IPS-18a (cell line): ENCODE data around the gene DLK1.

Experiments used
- H3K27ac ChIP-seq: one replicate; pipeline ENCODE4 v1.5.1; 2013; ENCODE audit warnings: low read length
- H3K27me3 ChIP-seq: one replicate; pipeline ENCODE4 v1.6.1; 2013; ENCODE audit warnings: mild to moderate bottlenecking, low read length; ENCODE audit not compliant: control insufficient read depth, insufficient read depth
- H3K36me3 ChIP-seq: one replicate; pipeline ENCODE4 v1.6.1; 2013; ENCODE audit warnings: low read depth, low read length; ENCODE audit not compliant: control insufficient read depth
- H3K4me1 ChIP-seq: one replicate; pipeline ENCODE4 v1.6.1; 2013; ENCODE audit warnings: low read depth, low read length; ENCODE audit not compliant: control insufficient read depth
- H3K4me3 ChIP-seq: one replicate; pipeline ENCODE4 v1.5.1; 2013; ENCODE audit warnings: low read length
- H3K9ac ChIP-seq: one replicate; pipeline ENCODE4 v1.6.1; 2013; ENCODE audit warnings: mild to moderate bottlenecking, low read length, moderate library complexity
- H3K9me3 ChIP-seq: one replicate; pipeline ENCODE4 v1.6.1; 2013; ENCODE audit warnings: low read depth, low read length; ENCODE audit not compliant: control insufficient read depth

The DLK1 gene

GRCh38 chr14:100684961-100685360 is 41.7 kb upstream of the DLK1 start:
- Histone ChIP-seq H3K9me3 (no peaks in the 10 kb centered on the region), H3K36me3 (no peaks in the 10 kb centered on the region), H3K4me3 (no peak overlapping the region), H3K9ac (no peak overlapping the region), H3K27me3 (no peaks in the 10 kb centered on the region), H3K4me1 (no peaks in the 10 kb centered on the region), H3K27ac (no peak overlapping the region)

DNA sequence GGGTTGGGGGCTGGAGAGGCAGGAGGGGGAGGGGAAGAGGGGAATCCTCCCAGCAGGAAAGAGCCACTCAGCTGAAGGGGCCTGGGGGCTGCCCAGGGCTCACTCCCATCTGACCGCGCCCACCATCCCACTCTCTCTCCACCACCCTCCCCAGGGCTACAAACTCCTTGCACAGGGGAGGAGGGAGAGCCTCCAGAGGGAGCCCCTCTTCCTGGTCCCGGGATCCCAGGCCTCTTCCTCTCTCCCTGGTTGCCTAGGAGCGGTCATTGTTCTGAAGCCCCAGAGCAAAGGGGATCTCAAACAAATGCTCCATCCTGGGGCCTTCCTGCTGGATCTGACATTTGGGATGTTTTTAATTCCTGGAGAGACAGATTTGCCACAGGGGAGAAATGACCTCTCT is 39.8 kb upstream of the DLK1 start:
- Histone ChIP-seq H3K27ac (no peak overlapping the region), H3K4me1 (no peaks in the 10 kb centered on the region), H3K9ac (no peak overlapping the region), H3K36me3 (no peaks in the 10 kb centered on the region), H3K9me3 (no peaks in the 10 kb centered on the region), H3K27me3 (no peaks in the 10 kb centered on the region), H3K4me3 (no peak overlapping the region)

DNA sequence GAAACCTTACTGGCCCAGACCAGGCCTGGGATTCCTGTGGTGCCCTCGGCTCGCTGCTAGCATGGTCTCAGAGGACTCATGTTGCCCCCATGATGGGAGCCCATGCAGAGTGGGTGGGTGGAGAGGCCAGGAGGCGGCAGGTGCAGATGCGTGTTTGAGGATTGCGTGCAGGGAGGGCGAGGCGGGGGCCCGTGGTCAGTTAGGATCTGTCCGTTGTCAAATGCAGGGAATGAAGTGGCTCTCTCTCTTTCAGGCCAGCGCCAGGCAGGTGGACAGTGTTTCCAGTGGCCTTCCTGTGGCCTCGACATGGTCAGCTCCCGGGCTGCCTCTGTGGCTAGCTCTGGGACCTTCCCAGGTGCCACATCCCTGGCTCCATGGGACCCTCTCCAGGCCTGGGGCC is 39.3 kb upstream of the DLK1 start:
- no peak overlapping the region for H3K4me3 ChIP-seq
- no peaks in the 10 kb centered on the region for H3K36me3 ChIP-seq
- no peak overlapping the region for H3K9ac ChIP-seq
- no peaks in the 10 kb centered on the region for H3K4me1 ChIP-seq
- no peaks in the 10 kb centered on the region for H3K9me3 ChIP-seq
- no peak overlapping the region for H3K27ac ChIP-seq
- H3K27me3 ChIP-seq = no peaks in the 10 kb centered on the region

GRCh38 chr14:100688051-100688450 is 38.6 kb upstream of the DLK1 start:
- H3K27me3 ChIP-seq = no peaks in the 10 kb centered on the region
- no peaks in the 10 kb centered on the region for H3K9me3 ChIP-seq
- no peak overlapping the region for H3K27ac ChIP-seq
- H3K4me3 ChIP-seq = no peak overlapping the region
- H3K4me1 ChIP-seq = no peaks in the 10 kb centered on the region
- no peak overlapping the region for H3K9ac ChIP-seq
- no peaks in the 10 kb centered on the region for H3K36me3 ChIP-seq

GRCh38 chr14:100688598-100689461 is 37.9 kb upstream of the DLK1 start:
- H3K36me3 ChIP-seq = no peaks in the 10 kb centered on the region
- H3K27ac ChIP-seq = no peak overlapping the region
- H3K4me3 ChIP-seq = no peak overlapping the region
- H3K9ac ChIP-seq = no peak overlapping the region
- H3K9me3 ChIP-seq = no peaks in the 10 kb centered on the region
- no peaks in the 10 kb centered on the region for H3K27me3 ChIP-seq
- peaks cover 3% of the 10 kb centered on the region for H3K4me1 ChIP-seq

DNA sequence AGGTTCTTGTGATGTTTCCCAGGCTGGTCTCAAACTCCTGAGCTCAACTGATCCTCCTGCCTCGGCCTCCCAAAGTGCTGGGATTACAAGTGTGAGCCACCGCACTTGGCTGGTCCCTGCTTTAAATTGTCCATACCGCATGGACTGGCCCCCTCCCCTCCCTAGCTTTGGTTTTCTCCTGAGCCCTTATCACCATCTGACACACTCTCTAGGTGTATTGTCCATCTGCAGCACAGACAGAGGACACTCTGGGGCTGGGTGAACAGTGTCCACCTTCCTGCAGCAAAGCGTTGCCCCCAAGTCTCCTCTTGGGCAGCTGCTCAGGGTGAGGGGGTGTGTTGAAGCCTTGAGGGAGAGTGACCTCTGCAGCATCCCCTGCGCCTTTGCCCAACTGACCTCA is 36.0 kb upstream of the DLK1 start:
- no peaks in the 10 kb centered on the region for H3K27me3 ChIP-seq
- no peaks in the 10 kb centered on the region for H3K36me3 ChIP-seq
- H3K4me3 ChIP-seq = no peak overlapping the region
- no peaks in the 10 kb centered on the region for H3K9me3 ChIP-seq
- no peak overlapping the region for H3K9ac ChIP-seq
- peaks cover 3% of the 10 kb centered on the region for H3K4me1 ChIP-seq
- H3K27ac ChIP-seq = no peak overlapping the region

- Histone ChIP-seq H3K27ac (no peak overlapping the region), H3K36me3 (no peaks in the 10 kb centered on the region), H3K9me3 (no peaks in the 10 kb centered on the region), H3K9ac (no peak overlapping the region), H3K27me3 (no peaks in the 10 kb centered on the region), H3K4me3 (no peak overlapping the region), H3K4me1 (peaks cover 3% of the 10 kb centered on the region)
These were observed 35.2 kb upstream of the DLK1 start for GRCh38 chr14:100691395-100692056.

DNA sequence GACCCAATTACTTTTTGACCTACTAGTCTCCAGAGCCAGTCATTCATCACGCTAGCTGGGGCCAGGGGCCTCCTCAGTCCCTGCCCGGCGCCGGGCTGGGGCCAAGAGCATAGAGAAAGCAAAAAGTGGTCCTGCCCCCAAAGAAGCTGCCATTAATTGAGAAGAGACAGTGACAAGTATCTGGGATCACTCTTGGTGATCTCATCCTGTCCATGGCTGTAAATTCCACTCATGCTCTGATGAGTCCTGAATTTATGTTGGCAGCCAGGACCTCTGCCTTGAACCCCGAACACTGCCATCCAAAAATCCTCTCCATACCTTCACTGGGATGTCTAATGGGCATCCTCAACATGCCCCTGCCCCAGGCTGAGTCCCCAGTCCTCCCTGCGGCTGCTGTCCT is 34.4 kb upstream of the DLK1 start:
- no peaks in the 10 kb centered on the region for H3K9me3 ChIP-seq
- no peak overlapping the region for H3K9ac ChIP-seq
- H3K4me1 ChIP-seq = peaks cover 3% of the 10 kb centered on the region
- H3K27ac ChIP-seq = no peak overlapping the region
- H3K36me3 ChIP-seq = no peaks in the 10 kb centered on the region
- no peaks in the 10 kb centered on the region for H3K27me3 ChIP-seq
- no peak overlapping the region for H3K4me3 ChIP-seq

DNA sequence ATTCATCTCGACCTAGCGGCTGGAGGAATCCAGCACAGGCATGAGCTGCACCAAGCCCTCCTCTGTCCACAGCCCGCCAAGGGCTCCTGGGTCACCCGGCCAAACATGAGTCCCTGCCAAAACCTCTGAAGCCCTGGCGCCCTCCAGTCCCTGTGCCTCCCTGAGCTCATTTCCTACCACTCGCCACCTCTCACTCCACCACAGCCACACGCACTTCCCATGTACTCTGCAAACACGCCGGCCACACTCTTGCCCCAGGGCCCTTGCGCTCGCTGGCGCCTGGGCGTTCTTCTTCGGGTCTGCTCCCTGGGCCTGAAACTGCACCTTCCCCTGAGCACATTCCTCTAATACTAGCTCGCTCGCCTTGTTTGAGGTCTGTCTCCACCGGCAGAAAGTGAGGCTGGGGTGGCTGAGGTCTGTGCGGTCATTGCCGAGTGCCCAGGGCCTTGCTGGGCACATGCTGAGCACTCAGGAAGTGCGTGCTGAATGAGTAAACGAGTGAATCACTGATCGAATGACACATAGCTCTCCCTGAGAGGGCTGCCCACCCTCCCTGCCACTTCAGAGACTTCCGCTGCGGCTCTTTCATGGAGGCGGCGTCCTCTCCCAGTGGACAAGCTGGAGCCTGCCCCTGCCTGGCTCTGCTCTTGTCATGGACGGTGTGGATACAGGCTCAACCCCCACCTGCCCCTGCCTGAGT is 33.7 kb upstream of the DLK1 start:
- H3K36me3 ChIP-seq = no peaks in the 10 kb centered on the region
- no peak overlapping the region for H3K4me3 ChIP-seq
- no peak overlapping the region for H3K27ac ChIP-seq
- no peaks in the 10 kb centered on the region for H3K9me3 ChIP-seq
- no peaks in the 10 kb centered on the region for H3K27me3 ChIP-seq
- H3K9ac ChIP-seq = no peak overlapping the region
- H3K4me1 ChIP-seq = peaks cover 3% of the 10 kb centered on the region

DNA sequence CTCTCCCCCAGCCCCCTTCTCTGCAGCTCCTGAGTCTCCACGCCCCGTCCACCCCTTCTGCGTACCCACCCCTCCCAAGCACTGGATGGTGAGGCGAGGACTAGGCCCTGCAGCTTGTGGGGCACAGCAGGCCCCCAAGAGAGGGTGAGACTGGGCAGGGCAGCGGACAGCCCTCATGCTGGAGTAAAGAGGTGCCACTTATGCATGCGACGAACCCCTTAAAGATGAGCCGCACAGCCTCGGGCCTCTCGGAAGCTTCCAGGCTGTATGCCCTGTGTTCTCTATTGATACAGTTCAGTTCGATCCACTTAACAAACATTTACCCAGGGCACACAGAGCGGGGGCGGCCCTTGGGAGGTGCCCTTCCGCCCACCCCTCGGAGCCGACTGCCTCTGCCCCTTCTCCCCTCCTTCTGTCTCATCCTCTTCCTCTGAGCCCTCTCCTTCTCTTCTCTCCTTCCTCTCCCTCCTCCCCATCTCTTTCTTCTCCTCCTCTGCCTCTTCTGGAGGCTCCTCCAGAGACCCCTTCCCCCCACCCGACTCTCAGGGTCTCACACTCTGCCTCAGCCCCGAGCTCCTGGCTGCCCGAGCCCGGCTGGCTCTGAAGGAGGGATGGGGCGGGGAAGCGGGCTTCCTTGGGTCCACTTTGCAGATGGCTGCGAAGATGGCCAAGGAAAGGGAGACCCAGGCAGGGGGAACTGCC is 32.7 kb upstream of the DLK1 start:
- Histone ChIP-seq H3K27ac (no peak overlapping the region), H3K36me3 (no peaks in the 10 kb centered on the region), H3K4me1 (peaks cover 3% of the 10 kb centered on the region), H3K4me3 (no peak overlapping the region), H3K9ac (no peak overlapping the region), H3K27me3 (no peaks in the 10 kb centered on the region), H3K9me3 (no peaks in the 10 kb centered on the region)
